ENCODE measurements around the gene DSEL. TPM values are rescaled to one million over a fixed set of nuclear protein-coding genes. Genes with fewer than 3 reads are reported as not detected.

Gene DSEL
- total RNA-seq, 1 experiment from 2014 or later, result 6.8 TPM

- in situ Hi-C loops (cut with HindIII; ENCODE audit: low pct_unique_long_range_greater_than_20kb, low sequenced_read_pairs), result no loop called here
- H3K4me3 ChIP-seq (ENCODE audit: low read depth in 2 of 2, low read length in 2 of 2), result no peak overlapping the region
- H3K27me3 ChIP-seq (ENCODE audit: control insufficient read depth, insufficient read depth, low read length), result no peaks in the 10 kb centered on the region
- intact Hi-C loops (cut with micrococcal nuclease; ENCODE audit: unreplicated experiment), result no loop called here
- ChIA-PET POLR2A (no interaction called here), CTCF (no interaction called here)
- TF ChIP-seq, protein P1, sequence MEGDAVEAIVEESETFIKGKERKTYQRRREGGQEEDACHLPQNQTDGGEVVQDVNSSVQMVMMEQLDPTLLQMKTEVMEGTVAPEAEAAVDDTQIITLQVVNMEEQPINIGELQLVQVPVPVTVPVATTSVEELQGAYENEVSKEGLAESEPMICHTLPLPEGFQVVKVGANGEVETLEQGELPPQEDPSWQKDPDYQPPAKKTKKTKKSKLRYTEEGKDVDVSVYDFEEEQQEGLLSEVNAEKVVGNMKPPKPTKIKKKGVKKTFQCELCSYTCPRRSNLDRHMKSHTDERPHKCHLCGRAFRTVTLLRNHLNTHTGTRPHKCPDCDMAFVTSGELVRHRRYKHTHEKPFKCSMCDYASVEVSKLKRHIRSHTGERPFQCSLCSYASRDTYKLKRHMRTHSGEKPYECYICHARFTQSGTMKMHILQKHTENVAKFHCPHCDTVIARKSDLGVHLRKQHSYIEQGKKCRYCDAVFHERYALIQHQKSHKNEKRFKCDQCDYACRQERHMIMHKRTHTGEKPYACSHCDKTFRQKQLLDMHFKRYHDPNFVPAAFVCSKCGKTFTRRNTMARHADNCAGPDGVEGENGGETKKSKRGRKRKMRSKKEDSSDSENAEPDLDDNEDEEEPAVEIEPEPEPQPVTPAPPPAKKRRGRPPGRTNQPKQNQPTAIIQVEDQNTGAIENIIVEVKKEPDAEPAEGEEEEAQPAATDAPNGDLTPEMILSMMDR (IDR thresholded peaks at IDR 0.05), result no peak
- no peak for TF ChIP-seq TCF7L2 (IDR thresholded peaks at IDR 0.05; ENCODE audit: low read depth, low read length)
- H3K9me3 ChIP-seq (ENCODE audit: control insufficient read depth, insufficient read depth, low read depth, low read length), result no peaks in the 10 kb centered on the region
- H3K36me3 ChIP-seq (ENCODE audit: control insufficient read depth, insufficient read depth, low read length), result no peaks in the 10 kb centered on the region
- ATAC-seq (no peak), DNase-seq (ENCODE audit: low read depth, low spot score) (no peak)
- no TSS peak for BruUV-seq (replicated peaks)
- no peak overlapping the region for H3K27ac ChIP-seq (ENCODE audit: low read length)
- H3K4me1 ChIP-seq (ENCODE audit: control insufficient read depth, insufficient read depth, low read length), result no peaks in the 10 kb centered on the region
Measured at GRCh38 chr18:67476585-67476984, 39.9 kb downstream of the DSEL start.

GRCh38 chr18:67475673-67476072 is 40.8 kb downstream of the DSEL start:
- Histone ChIP-seq H3K27me3 (ENCODE audit: control insufficient read depth, insufficient read depth, low read length) (no peaks in the 10 kb centered on the region), H3K4me1 (ENCODE audit: control insufficient read depth, insufficient read depth, low read length) (no peaks in the 10 kb centered on the region), H3K9me3 (ENCODE audit: control insufficient read depth, insufficient read depth, low read depth, low read length) (no peaks in the 10 kb centered on the region), H3K36me3 (ENCODE audit: control insufficient read depth, insufficient read depth, low read length) (no peaks in the 10 kb centered on the region), H3K4me3 (ENCODE audit: low read depth in 2 of 2, low read length in 2 of 2) (no peak overlapping the region), H3K27ac (ENCODE audit: low read length) (no peak overlapping the region)
- ChIA-PET POLR2A (no interaction called here), CTCF (no interaction called here)
- in situ Hi-C loops (cut with HindIII; ENCODE audit: low pct_unique_long_range_greater_than_20kb, low sequenced_read_pairs) (no loop called here), intact Hi-C loops (cut with micrococcal nuclease; ENCODE audit: unreplicated experiment) (no loop called here)
- ATAC-seq (no peak), DNase-seq (ENCODE audit: low read depth, low spot score) (no peak)
- no peak for TF ChIP-seq TCF7L2 (IDR thresholded peaks at IDR 0.05; ENCODE audit: low read depth, low read length)
- BruUV-seq (replicated peaks), result no TSS peak

GRCh38 chr18:67468038-67468437 is 48.5 kb downstream of the DSEL start:
- Histone ChIP-seq H3K27ac (ENCODE audit: low read length) (no peak overlapping the region), H3K36me3 (ENCODE audit: control insufficient read depth, insufficient read depth, low read length) (no peaks in the 10 kb centered on the region), H3K27me3 (ENCODE audit: control insufficient read depth, insufficient read depth, low read length) (no peaks in the 10 kb centered on the region), H3K9me3 (ENCODE audit: control insufficient read depth, insufficient read depth, low read depth, low read length) (no peaks in the 10 kb centered on the region), H3K4me3 (ENCODE audit: low read depth in 2 of 2, low read length in 2 of 2) (no peak overlapping the region), H3K4me1 (ENCODE audit: control insufficient read depth, insufficient read depth, low read length) (no peaks in the 10 kb centered on the region)
- no peak for TF ChIP-seq SIN3A (IDR thresholded peaks at IDR 0.05; ENCODE audit: borderline replicate concordance, insufficient read depth, low read depth, low read length)
- no peak for TF ChIP-seq POLR2AphosphoS5 (IDR thresholded peaks at IDR 0.05; ENCODE audit: low read depth, low read length)
- TF ChIP-seq TCF7L2 (IDR thresholded peaks at IDR 0.05; ENCODE audit: low read depth, low read length), result no peak
- TF ChIP-seq, protein P1 (IDR thresholded peaks at IDR 0.05), result no peak
- TF ChIP-seq, protein P2, sequence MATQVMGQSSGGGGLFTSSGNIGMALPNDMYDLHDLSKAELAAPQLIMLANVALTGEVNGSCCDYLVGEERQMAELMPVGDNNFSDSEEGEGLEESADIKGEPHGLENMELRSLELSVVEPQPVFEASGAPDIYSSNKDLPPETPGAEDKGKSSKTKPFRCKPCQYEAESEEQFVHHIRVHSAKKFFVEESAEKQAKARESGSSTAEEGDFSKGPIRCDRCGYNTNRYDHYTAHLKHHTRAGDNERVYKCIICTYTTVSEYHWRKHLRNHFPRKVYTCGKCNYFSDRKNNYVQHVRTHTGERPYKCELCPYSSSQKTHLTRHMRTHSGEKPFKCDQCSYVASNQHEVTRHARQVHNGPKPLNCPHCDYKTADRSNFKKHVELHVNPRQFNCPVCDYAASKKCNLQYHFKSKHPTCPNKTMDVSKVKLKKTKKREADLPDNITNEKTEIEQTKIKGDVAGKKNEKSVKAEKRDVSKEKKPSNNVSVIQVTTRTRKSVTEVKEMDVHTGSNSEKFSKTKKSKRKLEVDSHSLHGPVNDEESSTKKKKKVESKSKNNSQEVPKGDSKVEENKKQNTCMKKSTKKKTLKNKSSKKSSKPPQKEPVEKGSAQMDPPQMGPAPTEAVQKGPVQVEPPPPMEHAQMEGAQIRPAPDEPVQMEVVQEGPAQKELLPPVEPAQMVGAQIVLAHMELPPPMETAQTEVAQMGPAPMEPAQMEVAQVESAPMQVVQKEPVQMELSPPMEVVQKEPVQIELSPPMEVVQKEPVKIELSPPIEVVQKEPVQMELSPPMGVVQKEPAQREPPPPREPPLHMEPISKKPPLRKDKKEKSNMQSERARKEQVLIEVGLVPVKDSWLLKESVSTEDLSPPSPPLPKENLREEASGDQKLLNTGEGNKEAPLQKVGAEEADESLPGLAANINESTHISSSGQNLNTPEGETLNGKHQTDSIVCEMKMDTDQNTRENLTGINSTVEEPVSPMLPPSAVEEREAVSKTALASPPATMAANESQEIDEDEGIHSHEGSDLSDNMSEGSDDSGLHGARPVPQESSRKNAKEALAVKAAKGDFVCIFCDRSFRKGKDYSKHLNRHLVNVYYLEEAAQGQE (IDR thresholded peaks at IDR 0.05; ENCODE audit: insufficient read depth in 1 of 2, low read depth in 2 of 2, low read length in 1 of 2), result no peak
- BruUV-seq (replicated peaks), result no TSS peak
- intact Hi-C loops (cut with micrococcal nuclease; ENCODE audit: unreplicated experiment), result no loop called here
- DNase-seq (ENCODE audit: low read depth, low spot score), result no peak
- in situ Hi-C loops (cut with HindIII; ENCODE audit: low pct_unique_long_range_greater_than_20kb, low sequenced_read_pairs), result no loop called here
- ChIA-PET CTCF (no interaction called here), POLR2A (no interaction called here)
- no peak for ATAC-seq

All from Panc1 (cell line).